Left ventricle myocardium inferior (tissue), 1 donor: ENCODE results near the gene WSCD2. TPM values are rescaled to one million over a fixed set of nuclear protein-coding genes. Genes with fewer than 3 reads are reported as not detected.

Experiments used
- DNase-seq: peaks from one replicate; pipeline ENCODE4 v3.0.0-alpha.2; 2020
- H3K27ac ChIP-seq: fragments of 200-600 bp; replicated peaks from 2 replicates; pipeline ENCODE4 v1.8.0; 2021
- H3K27me3 ChIP-seq: fragments of 200-600 bp; 2 replicates; pipeline ENCODE4 v1.8.0; 2021; ENCODE audit warnings: low read depth
- H3K36me3 ChIP-seq: fragments of 200-600 bp; 2 replicates; pipeline ENCODE4 v1.8.0; 2021
- H3K4me1 ChIP-seq: fragments of 200-600 bp; 2 replicates; pipeline ENCODE4 v1.8.0; 2021
- H3K4me3 ChIP-seq: fragments of 200-600 bp; 2 replicates; pipeline ENCODE4 v1.8.0; 2021; ENCODE audit warnings: mild to moderate bottlenecking, moderate library complexity
- H3K9me3 ChIP-seq: fragments of 200-600 bp; replicated peaks from 2 replicates; pipeline ENCODE4 v1.8.0; 2021
- CTCF ChIP-seq: fragments of 200-600 bp; IDR thresholded peaks from 2 replicates; pipeline ENCODE4 v1.8.0; 2021; ENCODE audit warnings: antibody characterized with exemption, mild to moderate bottlenecking, borderline replicate concordance
- intact Hi-C: fragments of 100-400 bp; cut with micrococcal nuclease; formaldehyde crosslinking; loops from one replicate; pipeline ENCODE4 v1.11.0; 2022
- total RNA-seq: library from RNA; stranded (reverse); fragmentation: NEBNext Ultra II Directional; extraction: Animal tissue kit (Norgen Biotek cat#: 25700); gene quantifications from one replicate; pipeline ENCODE4 v1.2.1, GENCODE V29; 2021
- donor health status: DM: no; HTN: yes; CAD: no; lungs with severe emphysema.

WSCD2 gene
- total RNA-seq, 1 donor from 2014 or later, result 0.14 TPM

DNA sequence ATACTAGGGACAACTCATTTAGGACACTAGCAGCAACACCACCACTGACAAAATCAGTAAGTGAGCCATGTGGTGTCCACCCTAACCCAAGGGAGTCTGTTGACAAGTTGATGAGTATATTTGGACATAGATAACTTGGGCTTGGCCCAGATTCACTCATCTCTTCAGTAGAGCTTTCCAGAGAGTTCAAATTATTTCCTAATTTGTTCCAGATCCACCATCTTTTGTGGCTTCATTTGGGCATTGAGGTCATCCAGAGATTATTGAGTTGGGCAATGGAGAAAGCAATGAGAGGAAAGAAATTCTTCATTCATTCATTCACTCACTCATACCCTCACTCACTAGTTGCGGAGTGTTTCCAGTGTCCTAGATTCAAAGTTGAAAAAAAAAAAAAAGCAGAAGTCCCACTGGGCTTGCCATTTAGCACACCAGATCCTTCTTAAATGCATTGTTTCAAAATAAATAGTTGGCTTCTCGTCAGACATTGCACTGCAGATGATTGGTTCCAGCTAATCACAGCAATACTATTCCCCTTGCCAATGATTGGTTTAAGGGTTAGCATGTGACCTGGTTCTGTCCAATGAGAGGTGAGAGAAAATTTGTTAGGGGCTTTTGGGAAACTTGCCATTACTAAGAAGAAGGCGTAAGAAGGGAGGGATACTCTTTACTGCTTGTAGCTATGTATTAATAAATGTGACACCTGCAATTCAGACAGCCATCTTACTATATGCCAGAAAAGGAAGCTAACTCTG is 31.8 kb upstream of the WSCD2 start:
- intact Hi-C loops, result no loop called here
- H3K27me3 ChIP-seq, result peaks cover 94% of the 10 kb centered on the region

DNA sequence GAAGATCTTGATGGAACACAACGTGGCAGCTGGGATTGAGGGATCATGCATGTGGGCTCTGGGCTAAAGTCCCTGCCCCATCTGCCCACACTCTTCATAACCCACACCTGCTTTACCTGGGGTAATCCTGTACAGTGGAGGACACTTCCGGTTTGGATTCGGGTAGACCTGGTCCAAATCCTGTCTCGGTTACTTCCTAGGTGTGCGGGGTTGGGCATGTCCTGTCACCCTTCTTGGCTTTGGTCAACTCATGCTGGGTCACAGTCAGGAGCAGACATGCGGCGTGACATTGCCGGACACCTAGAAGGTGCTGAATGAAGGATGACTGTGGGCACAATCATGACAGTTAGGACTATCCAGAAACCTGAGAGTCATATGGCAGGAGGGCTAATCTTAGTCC is 30.7 kb upstream of the WSCD2 start:
- Histone ChIP-seq H3K36me3 (no peaks in the 10 kb centered on the region), H3K4me1 (no peaks in the 10 kb centered on the region), H3K9me3 (no peaks in the 10 kb centered on the region), H3K4me3 (no peak overlapping the region), H3K27me3 (peaks cover 89% of the 10 kb centered on the region), H3K27ac (no peak overlapping the region)
- no peak for TF ChIP-seq CTCF
- DNase-seq, result no peak
- intact Hi-C loops, result no loop called here

More for the DNA sequence above, 31.8 kb upstream of the WSCD2 start:
- H3K4me1 ChIP-seq, result no peaks in the 10 kb centered on the region
- no peaks in the 10 kb centered on the region for H3K36me3 ChIP-seq
- DNase-seq, result no peak
- TF ChIP-seq CTCF, result no peak
- H3K27ac ChIP-seq, result no peak overlapping the region
- H3K9me3 ChIP-seq, result no peaks in the 10 kb centered on the region
- H3K4me3 ChIP-seq, result no peak overlapping the region

DNA sequence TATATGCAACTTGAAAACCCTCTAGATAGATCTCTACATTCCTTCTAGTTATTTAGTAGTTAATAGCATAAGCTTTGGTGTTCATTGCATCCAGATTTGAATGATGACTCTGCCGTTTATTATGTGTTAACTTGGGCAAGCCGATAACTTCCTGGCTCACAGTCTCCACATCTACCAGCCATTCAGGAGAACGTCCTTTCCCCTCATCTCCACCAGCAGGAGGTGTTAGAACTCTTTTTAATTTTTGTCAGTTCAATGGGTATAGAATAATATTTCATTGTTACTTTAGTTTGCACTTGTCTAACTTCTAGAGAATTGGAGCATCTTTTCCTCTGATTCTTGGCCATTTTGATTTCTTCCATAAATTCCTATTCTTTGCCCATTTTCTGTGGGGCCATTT is 30.0 kb upstream of the WSCD2 start:
- Histone ChIP-seq H3K4me1 (no peaks in the 10 kb centered on the region), H3K9me3 (no peaks in the 10 kb centered on the region), H3K27me3 (peaks cover 86% of the 10 kb centered on the region), H3K4me3 (no peak overlapping the region), H3K27ac (no peak overlapping the region), H3K36me3 (no peaks in the 10 kb centered on the region)
- intact Hi-C loops, result no loop called here
- DNase-seq, result no peak
- peak; percentile 58 for TF ChIP-seq CTCF

DNA sequence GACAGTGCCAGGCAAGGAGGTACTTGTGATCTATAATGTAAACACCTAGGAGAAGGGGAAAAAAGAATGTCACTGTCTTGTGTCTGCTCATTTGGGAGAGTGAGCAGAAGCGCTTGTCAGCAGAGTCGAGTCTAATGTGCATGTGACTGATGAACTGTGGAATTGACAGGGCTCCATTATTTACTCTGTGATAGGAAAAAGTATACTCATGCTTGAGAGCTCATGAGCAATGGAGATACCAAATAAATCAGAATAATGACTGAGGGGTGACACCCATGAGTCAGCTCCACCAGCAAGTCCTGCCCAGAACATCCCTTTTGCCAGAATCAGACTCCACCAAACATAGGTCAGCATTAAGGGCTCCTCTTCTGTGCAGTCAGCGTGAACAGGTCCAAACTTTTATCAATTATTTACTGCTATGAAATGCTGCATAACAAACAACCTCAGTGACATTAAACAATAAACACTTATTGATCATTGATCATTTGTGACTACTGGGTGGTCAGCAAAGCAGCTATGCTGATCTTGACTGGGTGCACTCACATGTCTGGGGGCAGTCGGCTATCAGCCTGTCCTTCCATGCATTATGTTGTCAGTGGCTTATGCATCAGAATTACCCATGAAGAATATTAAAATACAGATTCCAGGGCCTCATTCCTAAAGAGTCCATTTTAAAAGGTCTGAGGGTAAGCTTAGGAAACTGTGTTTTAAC is 29.2 kb upstream of the WSCD2 start:
- H3K36me3 ChIP-seq, result no peaks in the 10 kb centered on the region
- H3K9me3 ChIP-seq, result no peaks in the 10 kb centered on the region
- no peak overlapping the region for H3K4me3 ChIP-seq
- no peak for DNase-seq
- H3K4me1 ChIP-seq, result no peaks in the 10 kb centered on the region
- peaks cover 86% of the 10 kb centered on the region for H3K27me3 ChIP-seq
- no peak overlapping the region for H3K27ac ChIP-seq
- intact Hi-C loops, result no loop called here
- TF ChIP-seq CTCF, result no peak

DNA sequence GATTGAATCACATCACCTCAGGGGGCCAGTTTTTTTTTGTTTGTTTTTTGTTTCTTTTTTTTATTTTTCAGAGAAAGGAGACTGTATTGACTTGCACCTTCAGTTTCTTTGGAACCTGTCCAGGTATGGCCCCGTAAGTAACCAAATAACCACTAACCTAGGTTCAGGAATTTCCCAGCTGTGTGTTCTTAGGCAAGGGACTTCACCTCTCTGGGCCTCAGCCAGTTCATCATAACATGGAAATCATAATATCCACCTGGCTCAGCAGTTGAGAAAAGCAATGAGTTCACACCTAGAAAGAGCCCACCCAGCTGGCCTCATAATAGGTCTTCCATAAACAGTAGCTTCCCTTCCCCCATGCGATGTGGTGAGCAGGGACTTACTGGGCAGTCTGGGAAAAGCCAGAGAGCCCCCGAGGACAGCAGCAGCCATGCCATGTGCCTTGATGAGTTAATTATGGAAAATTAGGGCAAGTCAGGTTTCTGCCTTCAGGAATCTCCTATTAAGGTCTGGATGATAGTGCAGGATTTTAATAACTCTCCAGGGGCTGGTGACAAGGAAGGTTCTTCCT is 27.4 kb upstream of the WSCD2 start:
- no peak overlapping the region for H3K4me3 ChIP-seq
- DNase-seq, result no peak

More for the DNA sequence above, 27.4 kb upstream of the WSCD2 start:
- no peak for TF ChIP-seq CTCF
- peaks cover 84% of the 10 kb centered on the region for H3K27me3 ChIP-seq
- no peaks in the 10 kb centered on the region for H3K36me3 ChIP-seq
- intact Hi-C loops, result no loop called here
- no peaks in the 10 kb centered on the region for H3K4me1 ChIP-seq
- no peak overlapping the region for H3K27ac ChIP-seq
- no peaks in the 10 kb centered on the region for H3K9me3 ChIP-seq
